ENCODE data around the gene FBLN2. TPM values are rescaled to one million over a fixed set of nuclear protein-coding genes. Genes with fewer than 3 reads are reported as not detected.

Gene FBLN2
- total RNA-seq, 1 experiment from 2014 or later = 0.39 TPM

GRCh38 chr3:13636186-13636585 lies 87.3 kb downstream of the FBLN2 start:
- no peaks in the 10 kb centered on the region for H3K27me3 ChIP-seq (ENCODE audit: insufficient read depth, low read length)

GRCh38 chr3:13636874-13637273 lies 87.9 kb downstream of the FBLN2 start:
- CTCF ChIA-PET = interaction anchor here (3.0 kb wide), 1 partner anchor 12 kb away, joined by 8 read pairs; no protein-coding TSS in a partner anchor
- BruUV-seq (replicated peaks) = no TSS peak
- Histone ChIP-seq H3K27me3 (ENCODE audit: insufficient read depth, low read length) (no peaks in the 10 kb centered on the region), H3K36me3 (ENCODE audit: control insufficient read depth in 1 of 2, insufficient read depth in 2 of 2, low read length in 2 of 2) (no peaks in the 10 kb centered on the region), H3K27ac (ENCODE audit: low read depth, low read length) (no peak overlapping the region), H4K20me1 (ENCODE audit: insufficient read depth) (no peaks in the 10 kb centered on the region), H3K4me3 (replicated peaks in 1 of 2; ENCODE audit: low read depth in 1 of 2, low read length in 2 of 2) (no peak overlapping the region), H3K79me2 (ENCODE audit: insufficient read depth, low read length) (no peaks in the 10 kb centered on the region), H3K9me2 (ENCODE audit: insufficient read depth) (no peaks in the 10 kb centered on the region), H3K4me2 (ENCODE audit: low read length) (no peak overlapping the region), H3K9me3 (ENCODE audit: control insufficient read depth in 1 of 2, insufficient read depth in 1 of 2, low read depth in 1 of 2, low read length in 2 of 2) (no peaks in the 10 kb centered on the region), H3K4me1 (ENCODE audit: control insufficient read depth in 1 of 2, insufficient read depth in 2 of 2, low read length in 2 of 2) (no peaks in the 10 kb centered on the region), H2AFZ (ENCODE audit: low read depth, low read length, poor library complexity, severe bottlenecking) (no peak overlapping the region), H3K9ac (ENCODE audit: low read length) (no peak overlapping the region)
- RAD21 ChIA-PET (ENCODE audit: low non-redundant PET in 1 of 2, low total read pairs in 2 of 2, uncharacterized antibody in 2 of 2, unreplicated experiment in 2 of 2) = no interaction called here
- TF ChIP-seq SRF (IDR thresholded peaks at IDR 0.05; ENCODE audit: low read depth) (no peak), CBX3 (IDR thresholded peaks at IDR 0.05; ENCODE audit: low read depth) (no peak), ZBTB33 (IDR thresholded peaks at IDR 0.05; ENCODE audit: extremely low read depth, insufficient replicate concordance, low read length) (no peak), CEBPB (IDR thresholded peaks at IDR 0.05; ENCODE audit: low read depth) (no peak), EGR1 (IDR thresholded peaks at IDR 0.05; ENCODE audit: low read depth) (no peak), FOSL1 (IDR thresholded peaks at IDR 0.05; ENCODE audit: low read depth) (no peak)
- intact Hi-C loops (cut with micrococcal nuclease) = no loop called here
- ATAC-seq (no peak), DNase-seq (ENCODE audit: low read depth, low spot score) (no peak)
- POLR2A ChIA-PET = interaction anchor here (0.6 kb wide), 1 partner anchor 15 kb away, joined by 3 read pairs; no protein-coding TSS in a partner anchor

More at GRCh38 chr3:13636186-13636585, 87.3 kb downstream of the FBLN2 start:
- TF ChIP-seq JUND (IDR thresholded peaks at IDR 0.05) (no peak), CEBPB (IDR thresholded peaks at IDR 0.05; ENCODE audit: low read depth) (no peak), EGR1 (IDR thresholded peaks at IDR 0.05; ENCODE audit: low read depth) (no peak), EZH2phosphoT487 (IDR thresholded peaks at IDR 0.05; ENCODE audit: borderline replicate concordance) (no peak), POLR2AphosphoS5 (IDR thresholded peaks at IDR 0.05; ENCODE audit: low read depth, low read length) (no peak)
- BruUV-seq (replicated peaks) = no TSS peak
- no peaks in the 10 kb centered on the region for H3K9me2 ChIP-seq (ENCODE audit: insufficient read depth)
- no peak overlapping the region for H3K4me2 ChIP-seq (ENCODE audit: low read length)
- RAD21 ChIA-PET (ENCODE audit: low non-redundant PET in 1 of 2, low total read pairs in 2 of 2, uncharacterized antibody in 2 of 2, unreplicated experiment in 2 of 2) = no interaction called here
- no peaks in the 10 kb centered on the region for H4K20me1 ChIP-seq (ENCODE audit: insufficient read depth)
- intact Hi-C loops (cut with micrococcal nuclease) = no loop called here
- H3K9ac ChIP-seq (ENCODE audit: low read length) = no peak overlapping the region
- H3K27ac ChIP-seq (ENCODE audit: low read depth, low read length) = no peak overlapping the region
- no peak overlapping the region for H2AFZ ChIP-seq (ENCODE audit: low read depth, low read length, poor library complexity, severe bottlenecking)
- no peaks in the 10 kb centered on the region for H3K79me2 ChIP-seq (ENCODE audit: insufficient read depth, low read length)
- ATAC-seq (no peak), DNase-seq (ENCODE audit: low read depth, low spot score) (no peak)
- no peaks in the 10 kb centered on the region for H3K36me3 ChIP-seq (ENCODE audit: control insufficient read depth in 1 of 2, insufficient read depth in 2 of 2, low read length in 2 of 2)
- no peak overlapping the region for H3K4me3 ChIP-seq (replicated peaks in 1 of 2; ENCODE audit: low read depth in 1 of 2, low read length in 2 of 2)
- CTCF ChIA-PET = interaction anchor here (3.0 kb wide), 1 partner anchor 12 kb away, joined by 8 read pairs; no protein-coding TSS in a partner anchor
- no peaks in the 10 kb centered on the region for H3K9me3 ChIP-seq (ENCODE audit: control insufficient read depth in 1 of 2, insufficient read depth in 1 of 2, low read depth in 1 of 2, low read length in 2 of 2)
- no peaks in the 10 kb centered on the region for H3K4me1 ChIP-seq (ENCODE audit: control insufficient read depth in 1 of 2, insufficient read depth in 2 of 2, low read length in 2 of 2)
- POLR2A ChIA-PET = no interaction called here

All from HCT116 (cell line).